Large intestine (tissue), 12 donors: ENCODE data around the gene PLA2G4B. TPM values are rescaled to one million over a fixed set of nuclear protein-coding genes. Genes with fewer than 3 reads are reported as not detected.

Experiments
- DNase-seq, 2 donors: peaks; one replicate each; pipeline versions ENCODE4 v3.0.0 to v3.0.0-alpha.2; 2013
- H3K27ac ChIP-seq: one replicate; pipeline ENCODE4 v1.5.1; 2013; ENCODE audit warnings: low read length
- H3K27me3 ChIP-seq: 2 replicates; pipeline ENCODE4 v1.6.1; 2013; ENCODE audit warnings: low read length; ENCODE audit not compliant: control insufficient read depth, insufficient read depth
- H3K36me3 ChIP-seq: 2 replicates; pipeline ENCODE4 v1.6.1; 2013; ENCODE audit warnings: low read length; ENCODE audit not compliant: control insufficient read depth, insufficient read depth
- H3K4me1 ChIP-seq: one replicate; pipeline ENCODE4 v1.6.1; 2013; ENCODE audit warnings: low read length; ENCODE audit not compliant: control insufficient read depth, insufficient read depth
- H3K4me3 ChIP-seq: one replicate; pipeline ENCODE4 v1.5.1; 2013; ENCODE audit warnings: low read length
- H3K9me3 ChIP-seq: one replicate; pipeline ENCODE4 v1.6.1; 2013; ENCODE audit warnings: mild to moderate bottlenecking, low read depth, low read length, moderate library complexity; ENCODE audit not compliant: control insufficient read depth
- WGBS: methylation state at CpG from one replicate; pipeline ENCODE4 v1.1.5; 2013; ENCODE audit warnings: low lambda C conversion rate; ENCODE audit not compliant: insufficient coverage; 5-methylcytosine and 5-hydroxymethylcytosine counted together
- long read RNA-seq, 11 donors: transcript quantifications; one replicate each; lab custom pipeline, GENCODE V29; 2026
- polyA plus RNA-seq: library from polyadenylated mRNA; unstranded; fragments of 120-200 nt; gene quantifications from one replicate; pipeline ENCODE4 v1.2.1, GENCODE V29; 2013

PLA2G4B gene, protein sequence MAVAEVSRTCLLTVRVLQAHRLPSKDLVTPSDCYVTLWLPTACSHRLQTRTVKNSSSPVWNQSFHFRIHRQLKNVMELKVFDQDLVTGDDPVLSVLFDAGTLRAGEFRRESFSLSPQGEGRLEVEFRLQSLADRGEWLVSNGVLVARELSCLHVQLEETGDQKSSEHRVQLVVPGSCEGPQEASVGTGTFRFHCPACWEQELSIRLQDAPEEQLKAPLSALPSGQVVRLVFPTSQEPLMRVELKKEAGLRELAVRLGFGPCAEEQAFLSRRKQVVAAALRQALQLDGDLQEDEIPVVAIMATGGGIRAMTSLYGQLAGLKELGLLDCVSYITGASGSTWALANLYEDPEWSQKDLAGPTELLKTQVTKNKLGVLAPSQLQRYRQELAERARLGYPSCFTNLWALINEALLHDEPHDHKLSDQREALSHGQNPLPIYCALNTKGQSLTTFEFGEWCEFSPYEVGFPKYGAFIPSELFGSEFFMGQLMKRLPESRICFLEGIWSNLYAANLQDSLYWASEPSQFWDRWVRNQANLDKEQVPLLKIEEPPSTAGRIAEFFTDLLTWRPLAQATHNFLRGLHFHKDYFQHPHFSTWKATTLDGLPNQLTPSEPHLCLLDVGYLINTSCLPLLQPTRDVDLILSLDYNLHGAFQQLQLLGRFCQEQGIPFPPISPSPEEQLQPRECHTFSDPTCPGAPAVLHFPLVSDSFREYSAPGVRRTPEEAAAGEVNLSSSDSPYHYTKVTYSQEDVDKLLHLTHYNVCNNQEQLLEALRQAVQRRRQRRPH
- polyA plus RNA-seq: 10.4 TPM
- long read RNA-seq, donor 1: 0 reads
- long read RNA-seq, donor 2: 0 reads
- long read RNA-seq, donor 3: 0 reads
- long read RNA-seq, donor 4: 0 reads
- long read RNA-seq, donor 5: 0 reads
- long read RNA-seq, donor 6: 0 reads
- long read RNA-seq, donor 7: 0 reads
- long read RNA-seq, donor 8: 0 reads
- long read RNA-seq, donor 9: 0 reads
- long read RNA-seq, donor 10: 0 reads
- long read RNA-seq, donor 11: 0 reads

GRCh38 chr15:41838400-41838897 is at the start of gene PLA2G4B:
PLA2G4B (plus strand) TSS chr15:41838847; CDS start chr15:41838914, 67 bp downstream.
- DNase-seq: peak; percentile 23 to 56
- Histone ChIP-seq H3K27ac (no peak within 1 kb of the TSS), H3K27me3 (no peaks in the 10 kb centered on the region), H3K9me3 (no peaks in the 10 kb centered on the region), H3K36me3 (peaks cover 43% of the 10 kb centered on the region), H3K4me3 (no peak within 1 kb of the TSS), H3K4me1 (no peaks in the 10 kb centered on the region)
- no CpG with 5 or more reads among the region's 6 CpGs for WGBS

DNA sequence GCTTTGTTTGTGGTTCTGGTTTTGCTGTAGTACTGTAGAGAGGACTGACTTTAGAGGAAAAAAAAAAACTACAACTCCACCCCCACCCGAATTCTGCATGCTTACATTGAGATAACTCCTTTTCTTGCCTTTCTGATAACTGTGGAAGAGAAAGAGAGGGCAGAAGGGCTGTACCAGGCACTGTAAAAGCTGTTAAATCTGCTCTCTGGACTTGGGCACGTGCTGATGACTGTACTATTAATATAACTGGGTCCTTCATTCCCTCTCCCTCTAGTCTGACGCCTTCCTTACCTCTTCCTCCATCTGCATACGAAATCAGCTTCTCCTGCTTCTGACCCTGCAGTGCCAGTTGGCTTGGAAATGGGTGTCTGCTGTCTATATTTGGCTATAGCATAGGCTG is 49.4 kb upstream of the PLA2G4B start:
- Histone ChIP-seq H3K4me3 (no peak overlapping the region), H3K27me3 (no peaks in the 10 kb centered on the region), H3K4me1 (peaks cover 49% of the 10 kb centered on the region), H3K27ac (peak overlapping the region; percentile 91), H3K9me3 (no peaks in the 10 kb centered on the region), H3K36me3 (peaks cover 3% of the 10 kb centered on the region)
- peak; percentile 87 to 95 for DNase-seq
- no CpG with 5 or more reads among the region's 4 CpGs for WGBS

DNA sequence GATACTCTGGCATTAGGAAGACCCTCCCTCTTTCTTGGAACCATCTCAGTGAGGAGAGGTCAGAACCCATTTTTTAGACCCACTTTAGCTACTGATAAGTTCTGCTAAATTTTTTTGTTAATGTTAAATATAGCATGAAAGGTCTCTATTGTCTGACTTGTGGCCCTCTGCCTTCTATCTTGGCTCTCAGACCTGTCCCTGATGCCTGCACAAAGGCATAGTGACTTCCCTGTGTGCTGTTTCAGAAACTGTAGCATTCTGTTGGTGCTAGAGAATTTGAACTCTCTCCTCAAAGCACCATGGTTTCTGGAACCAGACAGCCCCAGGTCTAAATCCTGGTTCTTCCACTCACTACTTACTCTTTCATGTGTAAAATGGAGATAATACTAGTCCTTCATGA is 49.0 kb upstream of the PLA2G4B start:
- H3K4me3 ChIP-seq: no peak overlapping the region
- DNase-seq: no peak
- no peaks in the 10 kb centered on the region for H3K9me3 ChIP-seq
- peaks cover 49% of the 10 kb centered on the region for H3K4me1 ChIP-seq
- no peaks in the 10 kb centered on the region for H3K27me3 ChIP-seq
- H3K36me3 ChIP-seq: peaks cover 3% of the 10 kb centered on the region
- H3K27ac ChIP-seq: peak overlapping the region; percentile 91

DNA sequence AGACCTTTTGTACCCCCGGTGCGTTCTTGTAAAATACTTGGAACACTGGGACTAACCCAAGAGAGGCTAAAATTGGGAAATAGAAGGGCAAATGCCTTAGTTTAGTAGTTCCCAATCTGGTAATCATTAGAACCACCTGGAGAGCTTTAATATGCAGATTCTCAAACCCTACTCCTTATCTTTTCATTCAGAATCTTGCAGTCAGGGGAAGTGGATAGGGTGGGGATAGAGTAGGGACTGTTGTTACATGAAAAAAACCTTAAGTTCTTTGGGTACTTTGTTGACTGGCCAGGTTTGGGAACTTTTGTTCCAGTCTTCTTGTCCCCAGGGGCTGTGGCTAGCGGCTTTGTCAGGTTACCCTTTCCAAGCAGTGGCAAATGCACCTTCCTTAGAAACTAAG is 48.5 kb upstream of the PLA2G4B start:
- no peaks in the 10 kb centered on the region for H3K27me3 ChIP-seq
- DNase-seq: no peak
- no peaks in the 10 kb centered on the region for H3K9me3 ChIP-seq
- H3K27ac ChIP-seq: peak overlapping the region; percentile 91
- no CpG with 5 or more reads among the region's 3 CpGs for WGBS
- H3K36me3 ChIP-seq: peaks cover 3% of the 10 kb centered on the region
- peaks cover 50% of the 10 kb centered on the region for H3K4me1 ChIP-seq
- H3K4me3 ChIP-seq: no peak overlapping the region

DNA sequence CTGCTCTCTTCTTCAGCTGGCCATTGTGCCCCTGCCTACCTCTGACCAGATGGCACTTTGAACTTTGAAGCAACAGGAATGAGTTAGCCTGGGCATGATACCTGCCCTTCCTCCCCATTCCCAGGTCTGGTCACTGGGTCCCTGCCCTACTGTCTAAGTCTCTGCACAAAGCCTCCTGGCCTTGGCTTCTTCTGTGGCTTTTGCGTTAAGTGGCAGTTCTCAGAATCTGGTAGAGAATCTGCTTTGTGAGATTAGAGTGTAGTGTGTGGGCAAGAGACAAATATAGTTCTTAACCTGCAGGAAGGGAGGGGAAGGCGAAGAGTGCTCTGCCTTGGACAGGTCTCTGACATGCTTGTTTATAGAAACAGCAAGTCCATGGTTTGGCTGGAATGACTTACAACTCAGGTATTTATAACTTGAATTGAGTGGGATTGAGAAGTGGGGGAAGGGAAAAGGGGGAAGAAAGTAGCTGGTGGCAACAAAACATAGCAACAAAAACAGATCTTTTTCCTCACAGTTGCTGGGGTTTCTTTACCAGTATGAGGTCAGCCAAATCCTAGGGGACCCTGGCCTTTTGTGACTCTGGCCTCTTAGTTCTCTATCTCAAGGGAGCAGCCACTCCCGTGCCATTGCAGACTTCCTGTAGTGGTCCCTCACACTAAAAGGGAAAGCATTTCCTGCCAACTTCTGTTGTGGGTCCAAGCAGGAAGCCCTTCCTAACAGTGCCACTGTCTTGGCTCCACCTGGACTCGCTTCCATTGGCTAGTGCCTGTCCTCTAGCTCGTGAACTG is 47.7 kb upstream of the PLA2G4B start:
- peak; percentile 67 to 84 for DNase-seq
- no peak overlapping the region for H3K4me3 ChIP-seq
- peaks cover 55% of the 10 kb centered on the region for H3K4me1 ChIP-seq

DNA sequence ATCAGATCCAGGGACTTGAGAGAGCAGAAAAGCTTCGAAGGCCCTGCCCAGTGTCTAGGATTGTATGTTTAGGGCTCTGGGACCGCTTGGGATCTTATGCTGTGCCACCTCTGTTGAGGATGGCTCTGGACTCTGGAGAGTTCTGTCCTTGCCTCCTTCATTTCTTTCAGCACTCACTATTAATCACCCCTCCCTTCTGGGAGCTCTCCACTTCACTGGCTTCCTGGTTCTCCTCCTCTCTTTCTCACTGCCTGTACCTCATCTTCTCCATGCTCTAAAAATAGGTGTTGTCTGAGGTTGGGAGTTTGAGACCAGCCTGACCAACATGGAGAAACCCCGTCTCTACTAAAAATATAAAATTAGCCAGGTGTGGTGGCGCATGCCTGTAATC is 47.1 kb upstream of the PLA2G4B start:
- Histone ChIP-seq H3K27ac (peak overlapping the region; percentile 91), H3K9me3 (no peaks in the 10 kb centered on the region), H3K27me3 (no peaks in the 10 kb centered on the region), H3K4me1 (peaks cover 61% of the 10 kb centered on the region), H3K4me3 (no peak overlapping the region), H3K36me3 (peaks cover 3% of the 10 kb centered on the region)
- no peak for DNase-seq
- no CpG with 5 or more reads among the region's 4 CpGs for WGBS

More for the DNA sequence above, 47.7 kb upstream of the PLA2G4B start:
- Histone ChIP-seq H3K36me3 (peaks cover 3% of the 10 kb centered on the region), H3K9me3 (no peaks in the 10 kb centered on the region), H3K27ac (peak overlapping the region; percentile 91), H3K27me3 (no peaks in the 10 kb centered on the region)
- no CpG with 5 or more reads among the region's 5 CpGs for WGBS

DNA sequence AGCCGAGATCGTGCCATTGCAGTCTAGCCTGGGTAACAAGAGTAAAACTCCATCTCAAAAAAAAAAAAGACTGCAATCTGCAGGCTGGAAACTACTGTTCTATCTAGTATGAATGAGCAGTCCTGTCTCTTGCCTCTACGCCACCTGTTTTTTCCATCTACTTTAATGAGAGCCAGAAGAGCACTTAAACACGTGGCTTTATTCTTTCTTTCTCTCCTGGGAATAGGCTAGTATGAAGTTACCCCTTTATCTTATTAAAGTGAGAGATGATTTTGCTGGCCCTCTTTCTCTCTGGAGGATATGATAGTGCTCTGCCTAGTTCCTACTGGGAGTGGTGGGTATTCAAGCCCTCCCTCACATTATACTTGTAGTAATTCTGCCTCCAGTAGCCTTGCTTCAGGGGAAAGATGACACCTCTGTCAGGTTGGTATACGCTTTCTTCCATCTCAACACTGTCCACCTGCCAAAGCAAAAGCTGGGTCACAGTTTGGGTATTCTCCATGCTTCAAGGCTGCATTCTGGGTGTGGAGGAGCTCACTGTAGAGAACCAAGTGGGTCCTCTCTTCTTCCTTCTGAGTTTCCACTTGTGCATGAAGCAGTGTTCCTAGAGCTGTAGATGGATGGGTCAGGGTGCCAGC is 46.5 kb upstream of the PLA2G4B start:
- no peak overlapping the region for H3K4me3 ChIP-seq
- H3K9me3 ChIP-seq: no peaks in the 10 kb centered on the region
- H3K36me3 ChIP-seq: peaks cover 3% of the 10 kb centered on the region
- H3K27me3 ChIP-seq: no peaks in the 10 kb centered on the region
- no CpG with 5 or more reads among the region's 5 CpGs for WGBS
- peak overlapping the region; percentile 91 for H3K27ac ChIP-seq
- H3K4me1 ChIP-seq: peaks cover 65% of the 10 kb centered on the region
- DNase-seq: no peak

DNA sequence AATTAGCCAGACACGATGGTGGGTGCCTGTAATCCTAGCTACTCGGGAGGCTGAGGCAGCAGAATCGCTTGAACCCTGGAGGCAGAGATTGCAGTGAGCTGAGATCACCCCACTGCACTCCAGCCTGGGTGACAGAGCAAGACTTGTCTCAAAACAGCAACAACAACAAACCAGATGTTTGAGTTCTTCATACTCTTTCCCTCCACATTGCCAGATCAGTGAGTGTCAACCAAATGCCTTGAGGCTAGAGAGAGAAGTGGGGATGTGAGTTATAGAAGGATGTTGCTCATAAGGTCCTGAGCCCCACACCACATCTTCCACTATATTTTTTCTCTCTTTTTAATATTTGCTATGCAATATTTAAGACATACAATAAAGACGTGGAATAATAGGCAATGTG is 44.6 kb upstream of the PLA2G4B start:
- no peaks in the 10 kb centered on the region for H3K9me3 ChIP-seq
- DNase-seq: no peak
- H3K27ac ChIP-seq: no peak overlapping the region
- H3K36me3 ChIP-seq: peaks cover 7% of the 10 kb centered on the region
- no peak overlapping the region for H3K4me3 ChIP-seq
- 100% methylated on average over 1 of the region's 4 CpGs for WGBS
- no peaks in the 10 kb centered on the region for H3K27me3 ChIP-seq
- H3K4me1 ChIP-seq: peaks cover 53% of the 10 kb centered on the region

GRCh38 chr15:41795996-41796856 is 42.4 kb upstream of the PLA2G4B start:
- H3K4me3 ChIP-seq: no peak overlapping the region
- DNase-seq: peak in 1 of 2 donors; percentile 72
- peaks cover 37% of the 10 kb centered on the region for H3K4me1 ChIP-seq
- no peaks in the 10 kb centered on the region for H3K9me3 ChIP-seq
- H3K27me3 ChIP-seq: no peaks in the 10 kb centered on the region
- H3K36me3 ChIP-seq: peaks cover 22% of the 10 kb centered on the region
- WGBS: 70% methylated on average over 2 of the region's 10 CpGs
- peak overlapping the region; percentile 77 for H3K27ac ChIP-seq
